HEK293 (cell line): ENCODE data around the gene PKLR.

ENCODE experiments used
- CTCF ChIA-PET: fragments of 350-600 bp; formaldehyde crosslinking; extraction: SDS; loops from one replicate; lab custom pipeline; 2021; ENCODE audit warnings: antibody characterized with exemption; lab: Yijun Ruan, JAX
- POLR2A ChIA-PET: fragments of 300-600 bp; formaldehyde crosslinking; extraction: SDS; loops from one replicate; lab custom pipeline; 2020; ENCODE audit warnings: antibody characterized with exemption, inconsistent platforms; lab: Yijun Ruan, JAX
- H3K27ac ChIP-seq: fragments of 200-500 bp; sonication (Bioruptor generic); 2 replicates; pipeline ENCODE4 v1.5.1; 2014; ENCODE audit warnings: low read depth, low read length, control low read depth, inconsistent platforms; ENCODE audit errors: extremely low read depth
- H3K36me3 ChIP-seq, 2 experiments: fragments of 200-500 bp in 1 of 2; sonication (Bioruptor generic) in 1 of 2; 1 replicate in 1 of 2; 2 replicates in 1 of 2; pipeline ENCODE4 v1.5.1; 2014 to 2017; ENCODE audit warnings: inconsistent platforms in 2 of 2, low read length in 2 of 2; ENCODE audit not compliant: control insufficient read depth in 2 of 2, insufficient read depth in 1 of 2
- H3K4me1 ChIP-seq: fragments of 200-500 bp; sonication (Bioruptor generic); 2 replicates; pipeline ENCODE4 v1.5.1; 2014; ENCODE audit warnings: mild to moderate bottlenecking, low read length, inconsistent platforms; ENCODE audit not compliant: control insufficient read depth, insufficient read depth
- H3K4me3 ChIP-seq: 2 replicates; pipeline ENCODE4 v1.5.1; 2011; ENCODE audit warnings: low read depth, mild to moderate bottlenecking, control low read depth, low read length, moderate library complexity
- H3K9me3 ChIP-seq: fragments of 200-500 bp; sonication (Bioruptor generic); 2 replicates; pipeline ENCODE4 v1.5.1; 2014; ENCODE audit warnings: low read depth, low read length, inconsistent platforms; ENCODE audit not compliant: control insufficient read depth, insufficient read depth
- GLI4 ChIP-seq: fragments of 450-650 bp; formaldehyde crosslinking; IDR thresholded peaks from 2 replicates; pipeline ENCODE4 v1.5.1; 2016; ENCODE audit warnings: missing biosample characterization, missing genetic modification characterization
- IKZF3 ChIP-seq: fragments of 450-650 bp; IDR thresholded peaks from 2 replicates; pipeline ENCODE4 v1.5.0; 2018; ENCODE audit warnings: missing biosample characterization, mild to moderate bottlenecking, missing genetic modification characterization, moderate library complexity
- KLF16 ChIP-seq: fragments of 450-650 bp; formaldehyde crosslinking; IDR thresholded peaks from 2 replicates; pipeline ENCODE4 v1.5.1; 2017; ENCODE audit warnings: missing biosample characterization, missing genetic modification characterization
- KLF17 ChIP-seq: fragments of 450-650 bp; formaldehyde crosslinking; IDR thresholded peaks from 2 replicates; pipeline ENCODE4 v1.5.1; 2016; ENCODE audit warnings: missing biosample characterization, missing genetic modification characterization
- OVOL3 ChIP-seq: fragments of 450-650 bp; formaldehyde crosslinking; IDR thresholded peaks from 2 replicates; pipeline ENCODE4 v1.5.1; 2016; ENCODE audit warnings: missing biosample characterization, missing genetic modification characterization
- PRDM1 ChIP-seq: fragments of 450-650 bp; formaldehyde crosslinking; IDR thresholded peaks from 2 replicates; pipeline ENCODE4; 2016; ENCODE audit warnings: missing biosample characterization, missing genetic modification characterization
- TRIM28 ChIP-seq: IDR thresholded peaks from 2 replicates; pipeline ENCODE4 v1.6.1; 2011; ENCODE audit warnings: low read length, control low read depth, borderline replicate concordance
- TSHZ1 ChIP-seq: fragments of 450-650 bp; formaldehyde crosslinking; IDR thresholded peaks from 2 replicates; pipeline ENCODE4 v1.5.1; 2016; ENCODE audit warnings: missing biosample characterization, missing genetic modification characterization, borderline replicate concordance
- ZBTB7A ChIP-seq: fragments of 450-650 bp; formaldehyde crosslinking; IDR thresholded peaks from 2 replicates; pipeline ENCODE4 v1.5.1; 2016; ENCODE audit warnings: low read depth, missing biosample characterization, missing genetic modification characterization
- ZFP69B ChIP-seq: fragments of 450-650 bp; formaldehyde crosslinking; IDR thresholded peaks from 2 replicates; pipeline ENCODE4 v1.5.1; 2016; ENCODE audit warnings: missing biosample characterization, missing genetic modification characterization
- ZNF114 ChIP-seq: fragments of 450-650 bp; formaldehyde crosslinking; IDR thresholded peaks from 2 replicates; pipeline ENCODE4 v1.5.0; 2017; ENCODE audit warnings: missing biosample characterization, missing genetic modification characterization
- ZNF157 ChIP-seq: fragments of 450-650 bp; formaldehyde crosslinking; IDR thresholded peaks from 2 replicates; pipeline ENCODE4 v1.5.1; 2016; ENCODE audit warnings: missing biosample characterization, missing genetic modification characterization
- ZNF169 ChIP-seq: fragments of 450-650 bp; formaldehyde crosslinking; IDR thresholded peaks from 2 replicates; pipeline ENCODE4 v1.5.1; 2016; ENCODE audit warnings: missing biosample characterization, missing genetic modification characterization
- ZNF214 ChIP-seq: fragments of 450-650 bp; formaldehyde crosslinking; IDR thresholded peaks from 2 replicates; pipeline ENCODE4 v1.5.1; 2017; ENCODE audit warnings: missing biosample characterization, mild to moderate bottlenecking, missing genetic modification characterization, borderline replicate concordance
- ZNF266 ChIP-seq: fragments of 450-650 bp; formaldehyde crosslinking; IDR thresholded peaks from 2 replicates; pipeline ENCODE4 v1.5.1; 2016; ENCODE audit warnings: missing biosample characterization, missing genetic modification characterization, low read depth
- ZNF280C ChIP-seq: fragments of 450-650 bp; formaldehyde crosslinking; IDR thresholded peaks from 2 replicates; pipeline ENCODE4 v1.5.1; 2016; ENCODE audit warnings: missing biosample characterization, missing genetic modification characterization
- ZNF280D ChIP-seq: fragments of 450-650 bp; formaldehyde crosslinking; IDR thresholded peaks from 2 replicates; pipeline ENCODE4 v1.5.1; 2016; ENCODE audit warnings: missing biosample characterization, missing genetic modification characterization
- ZNF341 ChIP-seq: fragments of 450-650 bp; formaldehyde crosslinking; IDR thresholded peaks from 2 replicates; pipeline ENCODE4; 2016; ENCODE audit warnings: low read depth, missing biosample characterization, missing genetic modification characterization
- ZNF366 ChIP-seq: fragments of 450-650 bp; formaldehyde crosslinking; conservative IDR thresholded peaks from 2 replicates; pipeline ENCODE4 v1.5.1; 2016; ENCODE audit warnings: missing biosample characterization, missing genetic modification characterization
- ZNF624 ChIP-seq: fragments of 450-650 bp; formaldehyde crosslinking; IDR thresholded peaks from 2 replicates; pipeline ENCODE4 v1.5.1; 2017; ENCODE audit warnings: missing biosample characterization, missing genetic modification characterization
- ZNF654 ChIP-seq: fragments of 450-650 bp; formaldehyde crosslinking; IDR thresholded peaks from 2 replicates; pipeline ENCODE4 v1.5.1; 2016; ENCODE audit warnings: low read depth, missing biosample characterization, missing genetic modification characterization
- ZNF776 ChIP-seq: fragments of 450-650 bp; formaldehyde crosslinking; IDR thresholded peaks from 2 replicates; pipeline ENCODE4 v1.5.0; 2017; ENCODE audit warnings: missing biosample characterization, missing genetic modification characterization, borderline replicate concordance
- ZNF830 ChIP-seq: fragments of 450-650 bp; IDR thresholded peaks from 2 replicates; pipeline ENCODE4 v1.5.0; 2018; ENCODE audit warnings: missing biosample characterization, missing genetic modification characterization, low read depth, mild to moderate bottlenecking, moderate library complexity
- ZNF837 ChIP-seq: fragments of 450-650 bp; formaldehyde crosslinking; IDR thresholded peaks from 2 replicates; pipeline ENCODE4 v1.5.1; 2016; ENCODE audit warnings: missing biosample characterization, missing genetic modification characterization
- TF ChIP-seq, protein P1 (sequence below): fragments of 450-650 bp; formaldehyde crosslinking; IDR thresholded peaks from 2 replicates; pipeline ENCODE4 v1.5.0; 2017; ENCODE audit warnings: missing biosample characterization, missing genetic modification characterization, borderline replicate concordance

The PKLR gene

GRCh38 chr1:155273343-155274245 is 27.6 kb downstream of the PKLR start, which contains the start of gene CLK2:
CLK2 (minus strand) TSS chr1:155273504; CDS start chr1:155270977, 2,527 bp downstream.
- CTCF ChIA-PET, result interaction anchor here (0.6 to 5.2 kb wide), 4 partner anchors 14 to 66 kb away, joined by 3 to 45 read pairs (median 4); partner anchors contain the start of gene THBS3
- Histone ChIP-seq H3K4me1 (no peaks in the 10 kb centered on the region), H3K9me3 (no peaks in the 10 kb centered on the region), H3K27ac (peak within 1 kb of the TSS; percentile 71), H3K4me3 (peak within 1 kb of the TSS; percentile 88), H3K36me3 (peaks cover 16 to 36% of the 10 kb centered on the region in 2 experiments)
- POLR2A ChIA-PET, result interaction anchor here (0.6 to 4.6 kb wide), 24 partner anchors 8 to 666 kb away, joined by 3 to 54 read pairs (median 6); partner anchors contain the start of genes ASH1L, ENTREP3, FDPS and SCAMP3
- TF ChIP-seq ZNF837, result no peak
- no peak for TF ChIP-seq ZNF624 (tag by site-specific recombination)
- no peak for TF ChIP-seq TSHZ1 (tag by site-specific recombination)
- TF ChIP-seq ZBTB7A (tag by site-specific recombination), result no peak
- TF ChIP-seq KLF16 (tag by site-specific recombination), result no peak
- no peak for TF ChIP-seq ZNF280C
- TF ChIP-seq, protein P1, sequence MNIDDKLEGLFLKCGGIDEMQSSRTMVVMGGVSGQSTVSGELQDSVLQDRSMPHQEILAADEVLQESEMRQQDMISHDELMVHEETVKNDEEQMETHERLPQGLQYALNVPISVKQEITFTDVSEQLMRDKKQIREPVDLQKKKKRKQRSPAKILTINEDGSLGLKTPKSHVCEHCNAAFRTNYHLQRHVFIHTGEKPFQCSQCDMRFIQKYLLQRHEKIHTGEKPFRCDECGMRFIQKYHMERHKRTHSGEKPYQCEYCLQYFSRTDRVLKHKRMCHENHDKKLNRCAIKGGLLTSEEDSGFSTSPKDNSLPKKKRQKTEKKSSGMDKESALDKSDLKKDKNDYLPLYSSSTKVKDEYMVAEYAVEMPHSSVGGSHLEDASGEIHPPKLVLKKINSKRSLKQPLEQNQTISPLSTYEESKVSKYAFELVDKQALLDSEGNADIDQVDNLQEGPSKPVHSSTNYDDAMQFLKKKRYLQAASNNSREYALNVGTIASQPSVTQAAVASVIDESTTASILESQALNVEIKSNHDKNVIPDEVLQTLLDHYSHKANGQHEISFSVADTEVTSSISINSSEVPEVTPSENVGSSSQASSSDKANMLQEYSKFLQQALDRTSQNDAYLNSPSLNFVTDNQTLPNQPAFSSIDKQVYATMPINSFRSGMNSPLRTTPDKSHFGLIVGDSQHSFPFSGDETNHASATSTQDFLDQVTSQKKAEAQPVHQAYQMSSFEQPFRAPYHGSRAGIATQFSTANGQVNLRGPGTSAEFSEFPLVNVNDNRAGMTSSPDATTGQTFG (tag by site-specific recombination), result no peak
- no peak for TF ChIP-seq ZNF157 (tag by site-specific recombination)
- no peak for TF ChIP-seq ZNF214
- TF ChIP-seq ZNF776 (tag by site-specific recombination), result no peak
- TF ChIP-seq ZNF830 (tag by site-specific recombination), result no peak
- no peak for TF ChIP-seq PRDM1 (tag by site-specific recombination)
- no peak for TF ChIP-seq ZNF654 (tag by site-specific recombination)
- TF ChIP-seq OVOL3 (tag by site-specific recombination), result no peak
- TF ChIP-seq ZNF169 (tag by site-specific recombination), result no peak
- TF ChIP-seq KLF17 (tag by site-specific recombination), result no peak
- TF ChIP-seq ZNF341 (tag by site-specific recombination), result no peak
- TF ChIP-seq ZNF266 (tag by site-specific recombination), result no peak
- TF ChIP-seq GLI4 (tag by site-specific recombination), result no peak
- peak; percentile 50 for TF ChIP-seq ZNF366 (tag by site-specific recombination)
- peak; percentile 60 for TF ChIP-seq IKZF3
- TF ChIP-seq ZNF280D (tag by site-specific recombination), result no peak
- TF ChIP-seq TRIM28, result no peak
- TF ChIP-seq ZNF114 (tag by site-specific recombination), result no peak
- TF ChIP-seq ZFP69B, result peak; percentile 95
